IMR-90 (cell line): ENCODE measurements around the gene TREH. TPM values are rescaled to one million over a fixed set of nuclear protein-coding genes. Genes with fewer than 3 reads are reported as not detected.

Experiments
- ATAC-seq: fragments of 200-7000 bp; cut with Tn5 transposase; 2 replicates; pipeline ENCODE4 v1.9.1; 2020; ENCODE audit warnings: low read depth, mild to moderate bottlenecking, moderate library complexity
- BruUV-seq: library from RNA; stranded (reverse); fragments of 400-500 nt; replicated peaks from 2 replicates; lab custom pipeline; 2021; lab: Mats Ljungman, UMichigan
- CTCF ChIA-PET: fragments of 300-600 bp; formaldehyde crosslinking; extraction: SDS; loops from one replicate; lab custom pipeline; 2021; ENCODE audit warnings: antibody characterized with exemption; lab: Yijun Ruan, JAX
- POLR2A ChIA-PET: fragments of 300-600 bp; sonication (Branson Sonifier 250); formaldehyde crosslinking; loops from one replicate; lab custom pipeline; 2022; ENCODE audit warnings: antibody characterized with exemption; ENCODE audit not compliant: unreplicated experiment; lab: Charles Lee
- DNase-seq: peaks from one replicate; pipeline ENCODE4 v3.0.0; 2013
- H2AFZ ChIP-seq: replicated peaks from 2 replicates; pipeline ENCODE3; 2013; ENCODE audit warnings: low read length, mild to moderate bottlenecking; ENCODE audit not compliant: poor library complexity
- H2AK5ac ChIP-seq: 2 replicates; pipeline ENCODE4 v1.6.1; 2013; ENCODE audit warnings: low read depth, low read length, inconsistent platforms
- H2AK9ac ChIP-seq: replicated peaks from 2 replicates; pipeline ENCODE3; 2013; ENCODE audit warnings: mild to moderate bottlenecking, low read depth, low read length, moderate library complexity; ENCODE audit not compliant: poor library complexity
- H2BK120ac ChIP-seq: 2 replicates; pipeline ENCODE4 v1.6.1; 2013; ENCODE audit warnings: low read depth, low read length, inconsistent platforms
- H2BK15ac ChIP-seq: 3 replicates; pipeline ENCODE4 v1.6.1; 2013; ENCODE audit warnings: low read depth, low read length, inconsistent platforms
- H2BK20ac ChIP-seq: 2 replicates; pipeline ENCODE4 v1.6.1; 2013; ENCODE audit warnings: low read depth, mild to moderate bottlenecking, inconsistent platforms, low read length, moderate library complexity
- H2BK5ac ChIP-seq: 2 replicates; pipeline ENCODE4 v1.6.1; 2013; ENCODE audit warnings: mild to moderate bottlenecking, low read depth, low read length, inconsistent platforms; ENCODE audit not compliant: poor library complexity, severe bottlenecking
- H3K14ac ChIP-seq: replicated peaks from 2 replicates; pipeline ENCODE4 v1.6.1; 2013; ENCODE audit warnings: low read depth, low read length, inconsistent platforms
- H3K18ac ChIP-seq: 2 replicates; pipeline ENCODE4 v1.6.1; 2013; ENCODE audit warnings: low read depth, low read length, control low read depth
- H3K23ac ChIP-seq: 2 replicates; pipeline ENCODE4 v1.6.1; 2013; ENCODE audit warnings: low read depth, low read length, inconsistent platforms
- H3K27ac ChIP-seq: 2 replicates; pipeline ENCODE4 v1.5.1; 2013; ENCODE audit warnings: mild to moderate bottlenecking, control low read depth, low read length; ENCODE audit not compliant: insufficient read depth
- H3K27me3 ChIP-seq: 2 replicates; pipeline ENCODE4 v1.6.1; 2013; ENCODE audit warnings: low read length; ENCODE audit not compliant: control insufficient read depth, insufficient read depth
- H3K36me3 ChIP-seq: 2 replicates; pipeline ENCODE4 v1.6.1; 2013; ENCODE audit warnings: low read length, mixed read lengths; ENCODE audit not compliant: control insufficient read depth, insufficient read depth
- H3K4ac ChIP-seq: 2 replicates; pipeline ENCODE4 v1.6.1; 2013; ENCODE audit warnings: low read depth, low read length, inconsistent platforms
- H3K4me1 ChIP-seq: 2 replicates; pipeline ENCODE4 v1.6.1; 2013; ENCODE audit warnings: low read length, mixed read lengths; ENCODE audit not compliant: control insufficient read depth, insufficient read depth
- H3K4me2 ChIP-seq: 2 replicates; pipeline ENCODE4 v1.6.1; 2013; ENCODE audit warnings: low read depth, mild to moderate bottlenecking, control low read depth, low read length, moderate library complexity
- H3K4me3 ChIP-seq: 2 replicates; pipeline ENCODE4 v1.5.1; 2013; ENCODE audit warnings: low read depth, mild to moderate bottlenecking, control low read depth, low read length, moderate library complexity; ENCODE audit not compliant: insufficient read depth
- H3K56ac ChIP-seq: 2 replicates; pipeline ENCODE4 v1.6.1; 2013; ENCODE audit warnings: low read length, inconsistent platforms; ENCODE audit not compliant: insufficient read depth; ENCODE audit errors: extremely low read depth
- H3K79me1 ChIP-seq, 2 experiments: 2 replicates each; pipeline ENCODE4 v1.6.1; 2013; ENCODE audit warnings: low read length in 2 of 2, inconsistent platforms in 1 of 2, low read depth in 1 of 2
- H3K9ac ChIP-seq: 2 replicates; pipeline ENCODE4 v1.6.1; 2013; ENCODE audit warnings: low read depth, low read length, control low read depth
- H3K9me1 ChIP-seq: 2 replicates; pipeline ENCODE4 v1.6.1; 2013; ENCODE audit warnings: low read length, inconsistent platforms; ENCODE audit not compliant: insufficient read depth
- H3K9me3 ChIP-seq: 2 replicates; pipeline ENCODE4 v1.6.1; 2013; ENCODE audit warnings: low read length; ENCODE audit not compliant: control insufficient read depth, insufficient read depth
- H4K20me1 ChIP-seq: 2 replicates; pipeline ENCODE4 v1.6.1; 2013; ENCODE audit warnings: low read length, inconsistent platforms; ENCODE audit not compliant: insufficient read depth
- H4K5ac ChIP-seq: 2 replicates; pipeline ENCODE4 v1.6.1; 2013; ENCODE audit warnings: mild to moderate bottlenecking, low read depth, low read length, control low read depth
- H4K8ac ChIP-seq, 2 experiments: 2 replicates each; pipeline ENCODE4 v1.6.1; 2013; ENCODE audit warnings: low read depth in 2 of 2, low read length in 2 of 2, control low read depth in 1 of 2, inconsistent platforms in 1 of 2
- H4K91ac ChIP-seq: 2 replicates; pipeline ENCODE4 v1.6.1; 2013; ENCODE audit warnings: low read depth, low read length, inconsistent platforms; ENCODE audit not compliant: insufficient read depth
- BHLHE40 ChIP-seq: fragments of 150-350 bp; IDR thresholded peaks from 2 replicates; pipeline ENCODE4 v1.6.1; 2016; ENCODE audit warnings: mild to moderate bottlenecking, low read depth, low read length
- MAFK ChIP-seq: IDR thresholded peaks from 2 replicates; pipeline ENCODE4 v1.6.1; 2012; ENCODE audit warnings: low read depth, low read length, improper control_type of control experiment
- MAZ ChIP-seq: IDR thresholded peaks from 2 replicates; pipeline ENCODE4 v1.6.1; 2012; ENCODE audit warnings: low read depth, mild to moderate bottlenecking, low read length, improper control_type of control experiment, moderate library complexity, borderline replicate concordance
- NFE2L2 ChIP-seq: fragments of 150-350 bp; IDR thresholded peaks from 2 replicates; pipeline ENCODE4 v1.6.1; 2016; ENCODE audit warnings: low read depth, mild to moderate bottlenecking, low read length
- WGBS, 2 experiments: methylation state at CpG; one replicate each; pipeline versions ENCODE4 v1.1.5 to v1.1.7; 2013; ENCODE audit warnings: missing lambda C conversion rate in 2 of 2; ENCODE audit not compliant: insufficient read length in 1 of 2; ENCODE audit errors: extremely low coverage in 2 of 2; 5-methylcytosine and 5-hydroxymethylcytosine counted together
- dilution Hi-C: fragments of 300-500 bp; cut with HindIII; formaldehyde crosslinking; loops from one replicate; pipeline ENCODE4 v1.14.3; 2018; ENCODE audit warnings: low sequenced_read_pairs; ENCODE audit not compliant: unreplicated experiment
- in situ Hi-C: fragments of 300-500 bp; cut with MboI; formaldehyde crosslinking; loops from 3 replicates; pipeline ENCODE4 v1.14.3; 2019; ENCODE audit warnings: low sequenced_read_pairs, inconsistent platforms, mixed read lengths
- intact Hi-C: fragments of 100-400 bp; cut with micrococcal nuclease; formaldehyde crosslinking; loops from 2 replicates; pipeline ENCODE4 v1.10.0; 2022
- polyA plus RNA-seq, 3 experiments: library from polyadenylated mRNA; depleted of rRNA; stranded (reverse); fragments of >200 nt; gene quantifications; 2 replicates each; pipeline ENCODE4 v1.2.3, GENCODE V29; 2012; ENCODE audit warnings: low replicate concordance in 1 of 3
- total RNA-seq: library from RNA; depleted of rRNA; stranded (reverse); fragments of >200 nt; gene quantifications from 2 replicates; pipeline ENCODE4 v1.2.3, GENCODE V29; 2012
- TF ChIP-seq, protein P1 (sequence below): fragments of 150-350 bp; IDR thresholded peaks from 2 replicates; pipeline ENCODE4 v1.6.1; 2016; ENCODE audit warnings: low read depth, mild to moderate bottlenecking, low read length, moderate library complexity, borderline replicate concordance
- TF ChIP-seq, protein P2 (sequence below): conservative IDR thresholded peaks from 2 replicates; pipeline ENCODE4 v1.5.1; 2012; ENCODE audit warnings: mild to moderate bottlenecking, low read depth, low read length, improper control_type of control experiment

TREH gene
- total and polyA plus RNA-seq, 2 of the 4 experiments (the other 2 are of a cell fraction) = not detected

DNA sequence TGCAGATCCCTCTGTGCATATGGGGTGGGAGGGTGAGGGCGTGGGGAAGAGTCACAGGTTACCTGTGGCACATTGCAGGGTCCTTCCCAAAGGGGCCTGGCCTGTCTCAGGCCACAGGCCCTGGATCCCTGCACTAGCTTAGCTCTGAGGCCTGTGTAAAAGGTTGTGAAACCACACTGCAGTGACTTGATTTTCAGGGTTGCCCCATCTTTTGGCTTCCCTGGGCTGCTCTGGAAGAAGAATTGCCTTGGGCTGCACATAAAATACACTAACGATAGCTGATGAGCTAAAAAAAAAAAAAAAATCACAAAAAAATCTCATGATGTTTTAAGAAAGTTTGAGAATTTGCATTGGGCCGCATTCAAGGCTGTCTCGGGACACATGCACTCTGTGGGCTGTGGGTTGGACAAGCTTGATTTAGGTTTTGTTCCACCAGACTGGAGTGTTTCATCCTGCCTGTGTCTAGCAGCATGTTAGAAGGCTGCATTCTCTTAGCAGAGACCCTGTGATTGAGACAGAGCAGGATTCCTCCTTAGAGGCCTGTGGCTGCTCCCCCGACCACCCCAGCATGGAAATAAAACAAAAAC, 35.9 kb upstream of the TREH start:
- Histone ChIP-seq H2BK20ac (no peak overlapping the region), H2BK120ac (no peak overlapping the region), H2AK9ac (no peak overlapping the region), H3K23ac (no peak overlapping the region), H2BK5ac (no peak overlapping the region), H3K4me1 (peaks cover 2% of the 10 kb centered on the region; the same call in 1 of the 2 replicates), H4K5ac (no peak overlapping the region), H3K79me1 (no peaks in the 10 kb centered on the region), H3K36me3 (no peaks in the 10 kb centered on the region), H3K18ac (no peak overlapping the region), H3K9ac (no peak overlapping the region), H2AK5ac (no peak overlapping the region), H4K8ac (no peak overlapping the region), H3K27ac (no peak overlapping the region), H3K9me3 (no peaks in the 10 kb centered on the region), H3K4me2 (no peak overlapping the region), H3K9me1 (no peaks in the 10 kb centered on the region), H3K27me3 (no peaks in the 10 kb centered on the region; the same call in none of the 2 replicates), H3K56ac (no peak overlapping the region), H2BK15ac (no peak overlapping the region), H3K4me3 (no peak overlapping the region), H2AFZ (no peak overlapping the region), H3K4ac (no peak overlapping the region), H4K20me1 (no peaks in the 10 kb centered on the region), H3K14ac (no peak overlapping the region), H4K91ac (no peak overlapping the region)
- ChIA-PET POLR2A (no interaction called here), CTCF (no interaction called here)
- ATAC-seq = no peak
- DNase-seq = no peak
- BruUV-seq = no TSS peak
- intact Hi-C loops (no loop called here), dilution Hi-C loops (no loop called here), in situ Hi-C loops (no loop called here)
- TF ChIP-seq, protein P1, sequence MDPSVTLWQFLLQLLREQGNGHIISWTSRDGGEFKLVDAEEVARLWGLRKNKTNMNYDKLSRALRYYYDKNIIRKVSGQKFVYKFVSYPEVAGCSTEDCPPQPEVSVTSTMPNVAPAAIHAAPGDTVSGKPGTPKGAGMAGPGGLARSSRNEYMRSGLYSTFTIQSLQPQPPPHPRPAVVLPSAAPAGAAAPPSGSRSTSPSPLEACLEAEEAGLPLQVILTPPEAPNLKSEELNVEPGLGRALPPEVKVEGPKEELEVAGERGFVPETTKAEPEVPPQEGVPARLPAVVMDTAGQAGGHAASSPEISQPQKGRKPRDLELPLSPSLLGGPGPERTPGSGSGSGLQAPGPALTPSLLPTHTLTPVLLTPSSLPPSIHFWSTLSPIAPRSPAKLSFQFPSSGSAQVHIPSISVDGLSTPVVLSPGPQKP = no peak
- no peak for TF ChIP-seq MAFK
- no peak for TF ChIP-seq MAZ
- TF ChIP-seq, protein P2, sequence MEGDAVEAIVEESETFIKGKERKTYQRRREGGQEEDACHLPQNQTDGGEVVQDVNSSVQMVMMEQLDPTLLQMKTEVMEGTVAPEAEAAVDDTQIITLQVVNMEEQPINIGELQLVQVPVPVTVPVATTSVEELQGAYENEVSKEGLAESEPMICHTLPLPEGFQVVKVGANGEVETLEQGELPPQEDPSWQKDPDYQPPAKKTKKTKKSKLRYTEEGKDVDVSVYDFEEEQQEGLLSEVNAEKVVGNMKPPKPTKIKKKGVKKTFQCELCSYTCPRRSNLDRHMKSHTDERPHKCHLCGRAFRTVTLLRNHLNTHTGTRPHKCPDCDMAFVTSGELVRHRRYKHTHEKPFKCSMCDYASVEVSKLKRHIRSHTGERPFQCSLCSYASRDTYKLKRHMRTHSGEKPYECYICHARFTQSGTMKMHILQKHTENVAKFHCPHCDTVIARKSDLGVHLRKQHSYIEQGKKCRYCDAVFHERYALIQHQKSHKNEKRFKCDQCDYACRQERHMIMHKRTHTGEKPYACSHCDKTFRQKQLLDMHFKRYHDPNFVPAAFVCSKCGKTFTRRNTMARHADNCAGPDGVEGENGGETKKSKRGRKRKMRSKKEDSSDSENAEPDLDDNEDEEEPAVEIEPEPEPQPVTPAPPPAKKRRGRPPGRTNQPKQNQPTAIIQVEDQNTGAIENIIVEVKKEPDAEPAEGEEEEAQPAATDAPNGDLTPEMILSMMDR = no peak
- no peak for TF ChIP-seq NFE2L2
- TF ChIP-seq BHLHE40 = no peak
- WGBS, 2 experiments = no CpG with 5 or more reads among the region's 5 CpGs
